A549 (cell line): ENCODE measurements around the gene BIK.

ENCODE experiments used
- CTCF ChIP-seq: fragments of >200 bp; sonication (Bioruptor Twin); formaldehyde crosslinking; IDR thresholded peaks from 3 replicates; pipeline ENCODE4 v1.5.1; 2016
- KDM1A ChIP-seq: fragments of 200-600 bp; sonication (generic); IDR thresholded peaks from 2 replicates; pipeline ENCODE4 v1.6.1; 2016; ENCODE audit warnings: low read depth, mild to moderate bottlenecking
- MAZ ChIP-seq: fragments of 150-350 bp; IDR thresholded peaks from 2 replicates; pipeline ENCODE4 v1.6.1; 2014; ENCODE audit warnings: antibody characterized with exemption, low read depth, low read length, borderline replicate concordance
- POLR2A ChIP-seq: IDR thresholded peaks from 2 replicates; pipeline ENCODE4 v1.6.1; 2012; ENCODE audit warnings: mild to moderate bottlenecking, low read length

- TF ChIP-seq KDM1A (no peak), POLR2A (no peak), CTCF (no peak), MAZ (no peak)
These were observed 29.9 kb upstream of the BIK start for GRCh38 chr22:43080616-43081015.
